Measurements from ENCODE around the gene CHD3. TPM values are rescaled to one million over a fixed set of nuclear protein-coding genes. Genes with fewer than 3 reads are reported as not detected.
"Not testable (repeated sequence)": the region's sequence is repeated elsewhere in the genome, so short reads cannot be mapped to it uniquely, and the experiment has no call there.

The CHD3 gene
- total RNA-seq, 1 experiment from 2014 or later = 27.9 TPM

DNA sequence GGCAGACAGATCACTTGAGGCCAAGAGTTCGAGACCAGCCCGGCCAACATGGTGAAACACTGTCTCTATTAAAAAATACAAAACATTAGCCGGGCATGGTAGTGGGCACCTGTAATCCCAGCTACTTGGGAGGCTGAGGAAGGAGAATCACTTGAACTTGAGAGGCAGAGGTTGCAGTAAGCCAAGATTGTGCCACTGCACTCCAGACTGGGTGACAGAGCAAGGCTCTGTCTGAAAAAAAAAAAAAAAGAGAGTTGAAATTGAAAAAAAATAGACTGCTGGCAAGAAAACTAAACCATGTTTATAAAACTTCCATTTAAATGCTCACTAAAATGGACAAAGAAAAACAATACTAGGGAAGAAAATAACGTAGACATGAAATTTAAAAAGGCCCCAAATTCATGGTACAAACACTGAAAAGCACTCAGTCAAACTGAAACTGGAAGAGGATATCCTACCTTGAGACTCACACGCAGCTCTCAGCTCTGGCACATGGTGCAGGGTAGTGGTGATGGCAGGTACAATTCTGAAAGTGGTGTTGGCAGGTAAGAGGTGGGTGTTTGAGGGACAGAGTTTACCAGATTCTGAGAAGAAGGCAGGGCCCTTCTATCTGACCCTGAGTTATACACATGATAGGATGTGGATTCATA, 62.7 kb downstream of the CHD3 start:
- POLR2A ChIA-PET = no interaction called here
- Histone ChIP-seq H3K4me1 (no peaks in the 10 kb centered on the region), H3K27me3 (replicated peaks; ENCODE audit: control insufficient read depth, insufficient read depth, low read length) (no peaks in the 10 kb centered on the region), H3K4me3 (ENCODE audit: low read depth, low read length) (no peak overlapping the region), H3K9me3 (no peaks in the 10 kb centered on the region), H3K36me3 (ENCODE audit: control insufficient read depth, insufficient read depth, low read length) (no peaks in the 10 kb centered on the region)
- CTCF ChIA-PET = no interaction called here
- TF ChIP-seq, protein P1, sequence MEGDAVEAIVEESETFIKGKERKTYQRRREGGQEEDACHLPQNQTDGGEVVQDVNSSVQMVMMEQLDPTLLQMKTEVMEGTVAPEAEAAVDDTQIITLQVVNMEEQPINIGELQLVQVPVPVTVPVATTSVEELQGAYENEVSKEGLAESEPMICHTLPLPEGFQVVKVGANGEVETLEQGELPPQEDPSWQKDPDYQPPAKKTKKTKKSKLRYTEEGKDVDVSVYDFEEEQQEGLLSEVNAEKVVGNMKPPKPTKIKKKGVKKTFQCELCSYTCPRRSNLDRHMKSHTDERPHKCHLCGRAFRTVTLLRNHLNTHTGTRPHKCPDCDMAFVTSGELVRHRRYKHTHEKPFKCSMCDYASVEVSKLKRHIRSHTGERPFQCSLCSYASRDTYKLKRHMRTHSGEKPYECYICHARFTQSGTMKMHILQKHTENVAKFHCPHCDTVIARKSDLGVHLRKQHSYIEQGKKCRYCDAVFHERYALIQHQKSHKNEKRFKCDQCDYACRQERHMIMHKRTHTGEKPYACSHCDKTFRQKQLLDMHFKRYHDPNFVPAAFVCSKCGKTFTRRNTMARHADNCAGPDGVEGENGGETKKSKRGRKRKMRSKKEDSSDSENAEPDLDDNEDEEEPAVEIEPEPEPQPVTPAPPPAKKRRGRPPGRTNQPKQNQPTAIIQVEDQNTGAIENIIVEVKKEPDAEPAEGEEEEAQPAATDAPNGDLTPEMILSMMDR (IDR thresholded peaks at IDR 0.05; ENCODE audit: insufficient read depth in 1 of 2, low read depth in 1 of 2, low read length in 1 of 2, severe bottlenecking in 1 of 2, unreplicated experiment in 1 of 2) = no peak
- intact Hi-C loops (cut with micrococcal nuclease; ENCODE audit: unreplicated experiment) = no loop called here
- H3K4me1 Mint-ChIP-seq (ENCODE audit: low read depth, unreplicated experiment) = no peaks in the 10 kb centered on the region
- no TSS peak for BruUV-seq (replicated peaks)
- H3K4me3 Mint-ChIP-seq (ENCODE audit: unreplicated experiment) = no peak overlapping the region
- no peaks in the 10 kb centered on the region for H3K27me3 Mint-ChIP-seq (ENCODE audit: insufficient read depth, unreplicated experiment)
- H3K9me3 Mint-ChIP-seq (ENCODE audit: unreplicated experiment) = no peaks in the 10 kb centered on the region
- no peak overlapping the region for H3K27ac Mint-ChIP-seq (ENCODE audit: unreplicated experiment)
- H3K36me3 Mint-ChIP-seq (ENCODE audit: insufficient read depth, unreplicated experiment) = peaks cover 13% of the 10 kb centered on the region
- DNase-seq = no peak

DNA sequence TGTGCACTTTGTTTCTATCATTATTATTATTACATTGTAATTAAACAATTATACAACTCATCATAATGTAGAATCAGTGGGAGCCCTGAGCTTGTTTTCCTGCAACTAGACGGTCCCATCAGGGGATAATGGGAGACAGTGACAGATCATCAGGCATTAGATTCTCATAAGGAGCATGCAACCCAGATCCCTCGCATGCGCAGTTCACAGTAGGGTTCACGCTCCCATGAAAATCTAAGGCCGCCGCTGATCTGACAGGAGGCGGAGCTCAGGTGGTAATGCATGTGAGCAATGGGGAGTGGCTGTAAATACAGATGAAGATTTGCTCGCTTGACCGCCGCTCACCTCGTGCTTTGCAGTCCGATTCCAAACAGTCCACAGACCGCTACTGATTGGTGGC, 64.7 kb downstream of the CHD3 start:
- H3K9me3 ChIP-seq; H3K27me3 ChIP-seq (replicated peaks; ENCODE audit: control insufficient read depth, insufficient read depth, low read length); DNase-seq; H3K36me3 Mint-ChIP-seq (ENCODE audit: insufficient read depth, unreplicated experiment); H3K27ac Mint-ChIP-seq (ENCODE audit: unreplicated experiment); H3K4me3 Mint-ChIP-seq (ENCODE audit: unreplicated experiment); CTCF ChIA-PET; H3K4me1 Mint-ChIP-seq (ENCODE audit: low read depth, unreplicated experiment); H3K27me3 Mint-ChIP-seq (ENCODE audit: insufficient read depth, unreplicated experiment); BruUV-seq (replicated peaks); H3K4me1 ChIP-seq; H3K9me3 Mint-ChIP-seq (ENCODE audit: unreplicated experiment); intact Hi-C loops (cut with micrococcal nuclease; ENCODE audit: unreplicated experiment); H3K36me3 ChIP-seq (ENCODE audit: control insufficient read depth, insufficient read depth, low read length); POLR2A ChIA-PET; H3K4me3 ChIP-seq (ENCODE audit: low read depth, low read length): not testable (repeated sequence)

DNA sequence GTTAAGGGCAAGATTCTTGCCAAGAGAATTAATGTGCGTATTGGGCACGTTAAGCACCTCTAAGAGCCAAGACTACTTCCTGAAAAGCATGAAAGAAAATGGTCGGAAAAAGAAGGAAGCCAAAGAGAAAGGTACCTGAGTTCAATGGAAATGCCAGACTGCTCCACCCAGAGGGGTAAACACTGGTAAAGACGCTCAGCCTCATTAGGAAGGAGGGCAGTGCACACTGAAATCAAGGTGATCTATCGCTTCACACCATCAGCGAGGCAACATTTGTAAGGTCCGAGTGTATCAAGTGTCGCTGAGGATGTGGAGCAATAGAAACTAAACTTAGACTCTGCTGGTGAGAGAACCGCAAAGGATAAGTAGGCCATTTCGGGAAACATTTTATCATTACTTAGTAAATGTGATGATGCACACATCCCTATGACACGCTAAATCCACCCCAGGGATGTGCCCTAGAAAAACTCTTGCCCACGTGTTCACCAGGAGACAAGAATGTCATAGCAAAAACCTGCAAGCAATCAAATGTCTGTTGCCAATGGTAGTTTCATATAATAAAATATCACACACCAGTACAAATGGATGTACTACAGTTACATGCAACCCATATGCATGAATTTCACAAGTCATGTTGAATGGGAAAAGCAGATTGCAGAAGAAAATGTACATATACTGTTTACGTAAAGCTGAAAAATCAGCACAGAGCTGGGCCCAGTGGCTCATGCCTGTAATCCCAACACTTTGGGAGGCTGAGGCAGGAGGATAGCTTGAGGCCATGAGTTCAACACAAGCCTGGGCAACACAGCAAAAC, 67.0 kb downstream of the CHD3 start:
- Histone ChIP-seq H3K36me3 (ENCODE audit: control insufficient read depth, insufficient read depth, low read length) (no peaks in the 10 kb centered on the region), H3K4me3 (ENCODE audit: low read depth, low read length) (no peak overlapping the region), H3K9me3 (no peaks in the 10 kb centered on the region), H3K27me3 (replicated peaks; ENCODE audit: control insufficient read depth, insufficient read depth, low read length) (no peaks in the 10 kb centered on the region), H3K4me1 (no peaks in the 10 kb centered on the region)
- Mint-ChIP-seq H3K27me3 (ENCODE audit: insufficient read depth, unreplicated experiment) (no peaks in the 10 kb centered on the region), H3K4me3 (ENCODE audit: unreplicated experiment) (no peak overlapping the region), H3K36me3 (ENCODE audit: insufficient read depth, unreplicated experiment) (no peaks in the 10 kb centered on the region), H3K4me1 (ENCODE audit: low read depth, unreplicated experiment) (no peaks in the 10 kb centered on the region), H3K9me3 (ENCODE audit: unreplicated experiment) (no peaks in the 10 kb centered on the region), H3K27ac (ENCODE audit: unreplicated experiment) (no peak overlapping the region)
- TF ChIP-seq, protein P1 (IDR thresholded peaks at IDR 0.05; ENCODE audit: insufficient read depth in 1 of 2, low read depth in 1 of 2, low read length in 1 of 2, severe bottlenecking in 1 of 2, unreplicated experiment in 1 of 2) = no peak
- DNase-seq = no peak
- intact Hi-C loops (cut with micrococcal nuclease; ENCODE audit: unreplicated experiment) = no loop called here
- ChIA-PET CTCF (no interaction called here), POLR2A (no interaction called here)
- no TSS peak for BruUV-seq (replicated peaks)

Measured in Caco-2 (cell line).